ENCODE measurements around the gene ABHD6. TPM values are rescaled to one million over a fixed set of nuclear protein-coding genes. Genes with fewer than 3 reads are reported as not detected.

The ABHD6 gene
- total RNA-seq, 2 donors from 2014 or later = 6.1 to 10.6 TPM

- ATAC-seq (ENCODE audit: insufficient number of reproducible peaks, low FRiP score, low read depth) = no peak
- no peaks in the 10 kb centered on the region for H3K36me3 ChIP-seq
- no peaks in the 10 kb centered on the region for H3K4me1 ChIP-seq (ENCODE audit: control insufficient read depth in 1 of 2, low read depth in 2 of 2)
- DNase-seq (ENCODE audit: low spot score) = no peak
- no peaks in the 10 kb centered on the region for H3K27me3 ChIP-seq (replicated peaks; ENCODE audit: insufficient read depth)
- H3K4me3 ChIP-seq = no peak overlapping the region
- H3K9me3 ChIP-seq = no peaks in the 10 kb centered on the region
- no peak for TF ChIP-seq CTCF (IDR thresholded peaks at IDR 0.05)
- no peak overlapping the region for H3K27ac ChIP-seq
Measured at GRCh38 chr3:58251631-58252035, 14.0 kb downstream of the ABHD6 start.

DNA sequence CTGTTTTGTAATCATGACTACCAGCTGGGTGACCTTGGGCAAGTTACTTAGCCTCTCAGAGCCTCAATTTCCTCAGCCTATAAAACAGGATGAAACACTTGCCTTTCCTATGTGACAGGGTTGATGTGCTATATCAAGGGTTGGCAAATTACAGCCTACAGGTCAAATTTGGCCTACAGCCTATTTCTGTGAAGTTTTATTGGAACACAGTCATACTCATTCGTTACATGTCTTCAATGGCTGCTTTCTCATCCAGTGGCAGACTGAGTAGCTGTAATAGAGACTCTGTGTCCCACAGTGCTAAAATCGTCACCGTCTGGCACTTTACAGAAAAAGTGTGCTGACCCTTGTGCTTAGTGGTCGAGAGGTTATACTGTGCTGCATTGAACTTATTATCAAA, 16.6 kb downstream of the ABHD6 start:
- DNase-seq (ENCODE audit: low spot score) (no peak), ATAC-seq (ENCODE audit: insufficient number of reproducible peaks, low FRiP score, low read depth) (no peak)
- Histone ChIP-seq H3K36me3 (no peaks in the 10 kb centered on the region), H3K9me3 (no peaks in the 10 kb centered on the region), H3K4me3 (no peak overlapping the region), H3K4me1 (ENCODE audit: control insufficient read depth in 1 of 2, low read depth in 2 of 2) (no peaks in the 10 kb centered on the region), H3K27ac (no peak overlapping the region), H3K27me3 (replicated peaks; ENCODE audit: insufficient read depth) (no peaks in the 10 kb centered on the region)
- TF ChIP-seq CTCF (IDR thresholded peaks at IDR 0.05) = no peak

DNA sequence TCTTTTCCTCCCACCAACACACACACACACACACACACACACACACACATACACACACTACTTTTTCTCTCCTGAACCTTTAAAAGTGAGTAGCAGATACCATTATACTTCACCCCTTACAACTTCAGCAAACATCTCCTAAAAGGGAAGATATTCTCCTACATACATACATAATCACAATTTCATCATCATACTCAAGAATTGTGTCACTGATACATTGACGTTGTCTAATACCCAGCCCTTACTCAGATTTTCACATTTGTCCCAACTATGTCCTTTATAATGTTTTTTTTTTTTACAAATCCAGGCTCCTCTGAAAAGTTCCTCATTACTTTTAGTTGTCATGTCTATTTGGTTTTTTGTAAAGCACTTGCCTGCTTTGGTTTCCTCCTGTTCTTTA, 18.5 kb downstream of the ABHD6 start:
- TF ChIP-seq CTCF (IDR thresholded peaks at IDR 0.05) = no peak
- no peak for DNase-seq (ENCODE audit: low spot score)
- Histone ChIP-seq H3K27ac (no peak overlapping the region), H3K4me1 (ENCODE audit: control insufficient read depth in 1 of 2, low read depth in 2 of 2) (no peaks in the 10 kb centered on the region), H3K36me3 (no peaks in the 10 kb centered on the region), H3K4me3 (no peak overlapping the region), H3K27me3 (replicated peaks; ENCODE audit: insufficient read depth) (no peaks in the 10 kb centered on the region), H3K9me3 (no peaks in the 10 kb centered on the region)
- no peak for ATAC-seq (ENCODE audit: insufficient number of reproducible peaks, low FRiP score, low read depth)

DNA sequence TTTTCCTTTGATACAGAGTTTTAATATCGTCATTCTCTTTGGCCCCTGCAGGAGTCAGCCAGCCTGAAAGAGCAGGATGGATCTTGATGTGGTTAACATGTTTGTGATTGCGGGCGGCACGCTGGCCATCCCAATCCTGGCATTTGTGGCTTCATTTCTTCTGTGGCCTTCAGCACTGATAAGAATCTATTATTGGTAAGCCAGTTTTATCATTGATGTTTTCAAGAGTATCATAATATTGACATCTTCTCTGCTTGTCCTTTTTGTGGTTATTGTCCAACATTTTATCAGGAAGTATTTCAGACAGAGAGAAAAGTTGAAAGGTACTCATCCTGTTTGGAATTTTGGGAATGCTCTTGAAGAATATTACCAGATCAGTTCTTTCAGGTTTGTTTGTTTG, 18.9 kb downstream of the ABHD6 start:
- no peak for TF ChIP-seq CTCF (IDR thresholded peaks at IDR 0.05)
- no peak overlapping the region for H3K27ac ChIP-seq
- ATAC-seq (ENCODE audit: insufficient number of reproducible peaks, low FRiP score, low read depth) (no peak), DNase-seq (ENCODE audit: low spot score) (no peak)
- H3K9me3 ChIP-seq = no peaks in the 10 kb centered on the region
- H3K4me1 ChIP-seq (ENCODE audit: control insufficient read depth in 1 of 2, low read depth in 2 of 2) = no peaks in the 10 kb centered on the region
- H3K27me3 ChIP-seq (replicated peaks; ENCODE audit: insufficient read depth) = no peaks in the 10 kb centered on the region
- no peak overlapping the region for H3K4me3 ChIP-seq
- H3K36me3 ChIP-seq = no peaks in the 10 kb centered on the region

DNA sequence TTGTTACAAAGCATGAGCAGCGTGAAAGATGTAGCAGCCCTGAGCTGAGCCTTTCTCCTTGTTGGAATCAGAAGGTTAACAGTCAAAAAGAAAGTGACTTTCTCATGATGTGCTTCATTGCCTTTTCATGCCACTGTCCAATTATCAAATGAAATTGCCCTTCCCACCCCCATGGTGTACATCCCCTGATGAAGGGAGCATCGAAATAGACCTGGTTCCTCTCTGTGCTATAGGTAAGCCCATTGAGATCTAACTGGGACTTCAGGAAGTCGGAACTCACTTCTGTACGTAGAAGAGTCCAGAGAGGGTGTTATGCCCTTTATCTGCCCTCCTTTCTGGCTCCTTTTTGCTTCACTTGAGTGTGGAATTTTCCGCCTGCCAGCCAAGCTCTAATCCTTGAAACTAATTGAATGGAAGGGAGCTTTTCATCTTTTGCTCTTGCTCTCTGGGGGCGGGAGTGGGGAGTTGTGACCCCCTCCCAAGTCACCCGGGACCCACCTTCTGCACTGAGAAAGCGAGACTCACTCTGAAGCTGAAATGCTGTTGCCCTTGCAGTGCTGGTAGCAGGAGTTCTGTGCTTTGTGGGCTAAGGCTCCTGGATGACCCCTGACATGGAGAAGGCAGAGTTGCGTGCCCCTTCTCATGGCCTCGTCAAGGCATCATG, 20.9 kb downstream of the ABHD6 start:
- Histone ChIP-seq H3K27ac (no peak overlapping the region), H3K9me3 (no peaks in the 10 kb centered on the region), H3K27me3 (replicated peaks; ENCODE audit: insufficient read depth) (no peaks in the 10 kb centered on the region), H3K36me3 (no peaks in the 10 kb centered on the region), H3K4me1 (ENCODE audit: control insufficient read depth in 1 of 2, low read depth in 2 of 2) (no peaks in the 10 kb centered on the region), H3K4me3 (no peak overlapping the region)
- no peak for TF ChIP-seq CTCF (IDR thresholded peaks at IDR 0.05)
- no peak for ATAC-seq (ENCODE audit: insufficient number of reproducible peaks, low FRiP score, low read depth)
- DNase-seq (ENCODE audit: low spot score) = no peak

All from thoracic aorta (tissue), 2 donors.